GM23338 (cell line): ENCODE data around the gene NAPG. TPM values are rescaled to one million over a fixed set of nuclear protein-coding genes. Genes with fewer than 3 reads are reported as not detected.

Source experiments
- ATAC-seq: fragments of 200-7000 bp; cut with Tn5 transposase; 3 replicates; pipeline ENCODE4 v1.9.1; 2020
- DNase-seq: peaks from one replicate; pipeline ENCODE4 v3.0.0-alpha.2; 2015; ENCODE audit warnings: low spot score
- H2AFZ ChIP-seq: fragments of 200-600 bp; sonication (generic); 2 replicates; pipeline ENCODE4 v1.8.0; 2016; ENCODE audit warnings: antibody characterized with exemption, mild to moderate bottlenecking, moderate library complexity
- H3F3A ChIP-seq: fragments of 200-600 bp; sonication (generic); replicated peaks from 2 replicates; pipeline ENCODE4 v1.8.0; 2017; ENCODE audit warnings: antibody characterized with exemption, mixed run types, low read depth
- H3K27ac ChIP-seq: fragments of 200-600 bp; sonication (generic); 2 replicates; pipeline ENCODE4 v1.6.1; 2016; ENCODE audit warnings: low read depth
- H3K27me3 ChIP-seq: fragments of 200-600 bp; sonication (generic); 2 replicates; pipeline ENCODE4 v1.8.0; 2016; ENCODE audit warnings: mild to moderate bottlenecking, mixed run types, moderate library complexity; ENCODE audit not compliant: insufficient read depth
- H3K36me3 ChIP-seq: fragments of 200-600 bp; sonication (generic); 2 replicates; pipeline ENCODE4 v1.8.0; 2016; ENCODE audit warnings: mild to moderate bottlenecking; ENCODE audit not compliant: insufficient read depth
- H3K4me1 ChIP-seq: fragments of 200-600 bp; sonication (generic); 2 replicates; pipeline ENCODE4 v1.8.0; 2016; ENCODE audit warnings: mild to moderate bottlenecking, moderate library complexity; ENCODE audit not compliant: insufficient read depth
- H3K4me2 ChIP-seq: fragments of 200-600 bp; sonication (generic); 2 replicates; pipeline ENCODE4 v1.7.1; 2017; ENCODE audit warnings: mixed run types
- H3K4me3 ChIP-seq: fragments of 200-600 bp; sonication (generic); 2 replicates; pipeline ENCODE4 v1.6.1; 2016; ENCODE audit warnings: mixed run types
- H3K79me2 ChIP-seq: fragments of 200-600 bp; sonication (generic); replicated peaks from 2 replicates; pipeline ENCODE4 v1.8.0; 2017; ENCODE audit warnings: mild to moderate bottlenecking; ENCODE audit not compliant: insufficient read depth
- H3K9me2 ChIP-seq: fragments of 200-600 bp; sonication (generic); 2 replicates; pipeline ENCODE4 v1.8.0; 2017; ENCODE audit not compliant: insufficient read depth
- H4K20me1 ChIP-seq: fragments of 200-600 bp; sonication (generic); replicated peaks from 2 replicates; pipeline ENCODE4 v1.8.0; 2017; ENCODE audit warnings: mild to moderate bottlenecking; ENCODE audit not compliant: insufficient read depth
- H3K27ac Mint-ChIP-seq: 2 replicates; pipeline ENCODE4 v1.8.0; 2020; ENCODE audit warnings: inconsistent platforms, mild to moderate bottlenecking, moderate library complexity, mixed read lengths
- H3K27me3 Mint-ChIP-seq: 3 replicates; pipeline ENCODE4 v1.8.0; 2022; ENCODE audit warnings: low read depth, mild to moderate bottlenecking, moderate library complexity, mixed read lengths, inconsistent platforms; ENCODE audit not compliant: insufficient read depth, poor library complexity
- H3K36me3 Mint-ChIP-seq: 3 replicates; pipeline ENCODE4 v1.8.0; 2021; ENCODE audit warnings: low read depth, mild to moderate bottlenecking, inconsistent platforms, moderate library complexity, mixed read lengths
- H3K4me1 Mint-ChIP-seq: 3 replicates; pipeline ENCODE4 v1.8.0; 2020; ENCODE audit warnings: mild to moderate bottlenecking, inconsistent platforms, mixed read lengths
- H3K4me3 Mint-ChIP-seq: 3 replicates; pipeline ENCODE4 v1.8.0; 2021; ENCODE audit warnings: moderate library complexity, mild to moderate bottlenecking, inconsistent platforms, mixed read lengths
- H3K9me3 Mint-ChIP-seq: 3 replicates; pipeline ENCODE4 v1.8.0; 2020; ENCODE audit warnings: moderate library complexity, mild to moderate bottlenecking, inconsistent platforms, mixed read lengths
- CREB1 ChIP-seq: fragments of 250-450 bp; sonication (Bioruptor Pico); IDR thresholded peaks from 2 replicates; pipeline ENCODE4 v1.5.0; 2020; ENCODE audit warnings: low read depth, mild to moderate bottlenecking, moderate library complexity
- CTCF ChIP-seq, 2 experiments: fragments of 200-600 bp in 1 of 2; sonication (generic) in 1 of 2; conservative IDR thresholded peaks; 2 replicates each; pipeline versions ENCODE4 v1.5.1 to v1.6.1; 2016 to 2017; ENCODE audit warnings: antibody characterized with exemption in 2 of 2, low read depth in 2 of 2, mild to moderate bottlenecking in 2 of 2, moderate library complexity in 1 of 2
- ETS1 ChIP-seq: IDR thresholded peaks from 2 replicates; pipeline ENCODE4 v1.6.1; 2016; ENCODE audit warnings: antibody characterized with exemption
- EZH2 ChIP-seq: fragments of 200-600 bp; sonication (generic); IDR thresholded peaks from one replicate; pipeline ENCODE4 v1.8.0; 2017; ENCODE audit warnings: antibody characterized with exemption, mild to moderate bottlenecking, low read depth; ENCODE audit not compliant: unreplicated experiment
- EZH2phosphoT487 ChIP-seq: fragments of 200-600 bp; sonication (generic); IDR thresholded peaks from one replicate; pipeline ENCODE4 v1.8.1; 2018; ENCODE audit warnings: antibody characterized with exemption; ENCODE audit not compliant: unreplicated experiment
- JUNB ChIP-seq: IDR thresholded peaks from one replicate; pipeline ENCODE4 v1.6.1; 2016; ENCODE audit warnings: antibody characterized with exemption; ENCODE audit not compliant: unreplicated experiment
- NANOG ChIP-seq: IDR thresholded peaks from 2 replicates; pipeline ENCODE4 v1.6.1; 2016; ENCODE audit warnings: antibody characterized with exemption, borderline replicate concordance
- POLR2AphosphoS5 ChIP-seq: IDR thresholded peaks from 2 replicates; pipeline ENCODE4 v1.6.1; 2016; ENCODE audit warnings: antibody characterized with exemption, low read depth
- REST ChIP-seq: IDR thresholded peaks from one replicate; pipeline ENCODE4 v1.6.1; 2018; ENCODE audit warnings: antibody characterized with exemption; ENCODE audit not compliant: unreplicated experiment
- STAT1 ChIP-seq: IDR thresholded peaks from one replicate; pipeline ENCODE4 v1.6.1; 2016; ENCODE audit warnings: antibody characterized with exemption; ENCODE audit not compliant: unreplicated experiment
- ZNF114 ChIP-seq: fragments of 250-450 bp; sonication (Bioruptor Pico); IDR thresholded peaks from 2 replicates; pipeline ENCODE4 v1.5.0; 2020; ENCODE audit warnings: mild to moderate bottlenecking, moderate library complexity
- ZNF331 ChIP-seq: fragments of 250-450 bp; sonication (Bioruptor Pico); IDR thresholded peaks from 2 replicates; pipeline ENCODE4 v1.5.0; 2020; ENCODE audit warnings: low read depth, mild to moderate bottlenecking, moderate library complexity
- ZNF462 ChIP-seq: fragments of 250-450 bp; sonication (Bioruptor Pico); IDR thresholded peaks from 2 replicates; pipeline ENCODE4 v1.5.0; 2020; ENCODE audit warnings: mild to moderate bottlenecking, moderate library complexity
- polyA plus RNA-seq: library from polyadenylated mRNA; unstranded; fragments of >200 nt; fragmentation: Nextera tagmentation; extraction: Ambion mirVana; gene quantifications from 2 replicates; pipeline ENCODE4 v1.2.1, GENCODE V29; 2016
- total RNA-seq: library from RNA; depleted of rRNA; stranded (reverse); fragments of >200 nt; shearing (Covaris generic); gene quantifications from 2 replicates; pipeline ENCODE4 v1.2.3, GENCODE V29; 2014

The NAPG gene
- total and polyA plus RNA-seq, 2 experiments from 2014 or later: 26.8 to 40.1 TPM

- Mint-ChIP-seq H3K36me3 (no peaks in the 10 kb centered on the region), H3K4me3 (no peak overlapping the region), H3K27ac (no peak overlapping the region), H3K27me3 (peaks cover 6% of the 10 kb centered on the region), H3K9me3 (no peaks in the 10 kb centered on the region), H3K4me1 (no peaks in the 10 kb centered on the region)
- H4K20me1 ChIP-seq: no peaks in the 10 kb centered on the region
- H3K27ac ChIP-seq: no peak overlapping the region
- H3K9me2 ChIP-seq: no peaks in the 10 kb centered on the region; the same call in 1 of the 2 replicates
- TF ChIP-seq ZNF114 (no peak), NANOG (no peak), EZH2phosphoT487 (no peak), CTCF (conservative IDR thresholded peaks at IDR 0.05; ENCODE audit: low read depth in 2 of 2) (no peak), ZNF331 (CRISPR knock-in tag) (no peak), ETS1 (no peak), STAT1 (no peak), CREB1 (CRISPR knock-in tag) (no peak), POLR2AphosphoS5 (no peak), EZH2 (no peak), REST (no peak), JUNB (no peak), ZNF462 (CRISPR knock-in tag) (no peak)
- DNase-seq: no peak
- no peak overlapping the region for H3K4me3 ChIP-seq
- no peak overlapping the region for H3K4me2 ChIP-seq
- no peaks in the 10 kb centered on the region for H3K4me1 ChIP-seq
- H2AFZ ChIP-seq: no peak overlapping the region
- ATAC-seq: no peak
- H3F3A ChIP-seq: no peaks in the 10 kb centered on the region
- no peaks in the 10 kb centered on the region for H3K36me3 ChIP-seq
- no peaks in the 10 kb centered on the region for H3K27me3 ChIP-seq
- no peaks in the 10 kb centered on the region for H3K79me2 ChIP-seq
Observed at GRCh38 chr18:10515456-10515855, 10.4 kb upstream of the NAPG start.
